ENCODE results near the gene CST6. TPM values are rescaled to one million over a fixed set of nuclear protein-coding genes. Genes with fewer than 3 reads are reported as not detected.

Gene CST6
- polyA plus RNA-seq, 3 donors = 0.41 TPM; not detected in 2

DNA sequence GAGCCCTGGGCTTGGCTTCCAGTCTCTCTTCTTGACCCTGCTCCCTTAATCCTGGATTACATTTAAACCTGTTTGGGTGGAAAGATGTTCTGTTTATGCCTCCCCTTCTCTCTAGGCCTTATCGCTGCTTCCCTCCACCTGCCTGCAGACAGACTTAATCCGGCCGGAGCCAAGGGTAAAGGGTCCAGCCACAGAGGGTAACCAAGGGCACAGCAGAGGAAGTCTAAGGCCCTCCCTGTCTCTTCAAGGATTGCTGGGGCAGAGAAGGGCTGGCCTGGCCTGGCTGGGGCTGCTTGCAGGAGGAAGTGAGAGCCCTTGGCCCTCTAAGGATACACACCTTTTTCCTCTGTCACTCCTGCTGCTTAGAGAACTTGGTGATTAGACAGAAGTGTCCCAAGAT is 35.1 kb downstream of the CST6 start:
- H3K9ac ChIP-seq (ENCODE audit: insufficient read depth, low read length, poor library complexity, severe bottlenecking) = no peak overlapping the region
- Mint-ChIP-seq H3K4me3 (no peak overlapping the region), H3K27me3 (ENCODE audit: low read depth in 3 of 3) (peaks cover 18 to 35% (median 27%) of the 10 kb centered on the region in 3 donors), H3K9me3 (peaks cover 0 to 8% (median 0%) of the 10 kb centered on the region in 7 donors), H3K36me3 (peaks cover 0 to 6% of the 10 kb centered on the region in 2 donors), H3K4me1 (peaks cover 18% of the 10 kb centered on the region), H3K27ac (no peak overlapping the region)
- peaks cover 8 to 12% of the 10 kb centered on the region in 2 donors for H3K4me1 ChIP-seq (ENCODE audit: control insufficient read depth in 1 of 2, insufficient read depth in 2 of 2, low read length in 2 of 2)
- TF ChIP-seq, protein P1, sequence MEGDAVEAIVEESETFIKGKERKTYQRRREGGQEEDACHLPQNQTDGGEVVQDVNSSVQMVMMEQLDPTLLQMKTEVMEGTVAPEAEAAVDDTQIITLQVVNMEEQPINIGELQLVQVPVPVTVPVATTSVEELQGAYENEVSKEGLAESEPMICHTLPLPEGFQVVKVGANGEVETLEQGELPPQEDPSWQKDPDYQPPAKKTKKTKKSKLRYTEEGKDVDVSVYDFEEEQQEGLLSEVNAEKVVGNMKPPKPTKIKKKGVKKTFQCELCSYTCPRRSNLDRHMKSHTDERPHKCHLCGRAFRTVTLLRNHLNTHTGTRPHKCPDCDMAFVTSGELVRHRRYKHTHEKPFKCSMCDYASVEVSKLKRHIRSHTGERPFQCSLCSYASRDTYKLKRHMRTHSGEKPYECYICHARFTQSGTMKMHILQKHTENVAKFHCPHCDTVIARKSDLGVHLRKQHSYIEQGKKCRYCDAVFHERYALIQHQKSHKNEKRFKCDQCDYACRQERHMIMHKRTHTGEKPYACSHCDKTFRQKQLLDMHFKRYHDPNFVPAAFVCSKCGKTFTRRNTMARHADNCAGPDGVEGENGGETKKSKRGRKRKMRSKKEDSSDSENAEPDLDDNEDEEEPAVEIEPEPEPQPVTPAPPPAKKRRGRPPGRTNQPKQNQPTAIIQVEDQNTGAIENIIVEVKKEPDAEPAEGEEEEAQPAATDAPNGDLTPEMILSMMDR (IDR thresholded peaks at IDR 0.05) = no peak
- no peak overlapping the region for H3K4me2 ChIP-seq (replicated peaks; ENCODE audit: extremely low read depth, low read length, poor library complexity, severe bottlenecking)
- H3K79me2 ChIP-seq (ENCODE audit: insufficient read depth, low read length) = no peaks in the 10 kb centered on the region
- H3K4me3 ChIP-seq (replicated peaks in 1 of 3; ENCODE audit: low read depth in 2 of 3, low read length in 3 of 3) = no peak overlapping the region
- intact Hi-C loops (cut with micrococcal nuclease) = no loop called here
- DNase-seq = no peak
- peaks cover 2 to 19% of the 10 kb centered on the region in 2 donors for H3K27me3 ChIP-seq (ENCODE audit: control insufficient read depth in 2 of 2, insufficient read depth in 2 of 2, low read length in 2 of 2)
- WGBS (ENCODE audit: insufficient coverage) = 83% methylated on average over 2 of the region's 3 CpGs
- no peaks in the 10 kb centered on the region for H3K9me3 ChIP-seq (replicated peaks in 1 of 2; ENCODE audit: control insufficient read depth in 1 of 2, insufficient read depth in 1 of 2, low read length in 2 of 2)
- H3K36me3 ChIP-seq (replicated peaks in 1 of 2; ENCODE audit: control insufficient read depth in 1 of 2, insufficient read depth in 2 of 2, low read length in 2 of 2) = no peaks in the 10 kb centered on the region
- no peaks in the 10 kb centered on the region for H4K20me1 ChIP-seq (ENCODE audit: insufficient read depth, low read length)
- H2AFZ ChIP-seq (ENCODE audit: insufficient read depth, low read depth, low read length, poor library complexity, severe bottlenecking) = no peak overlapping the region
- H3K27ac ChIP-seq (ENCODE audit: low read depth in 1 of 2, low read length in 2 of 2) = no peak overlapping the region

DNA sequence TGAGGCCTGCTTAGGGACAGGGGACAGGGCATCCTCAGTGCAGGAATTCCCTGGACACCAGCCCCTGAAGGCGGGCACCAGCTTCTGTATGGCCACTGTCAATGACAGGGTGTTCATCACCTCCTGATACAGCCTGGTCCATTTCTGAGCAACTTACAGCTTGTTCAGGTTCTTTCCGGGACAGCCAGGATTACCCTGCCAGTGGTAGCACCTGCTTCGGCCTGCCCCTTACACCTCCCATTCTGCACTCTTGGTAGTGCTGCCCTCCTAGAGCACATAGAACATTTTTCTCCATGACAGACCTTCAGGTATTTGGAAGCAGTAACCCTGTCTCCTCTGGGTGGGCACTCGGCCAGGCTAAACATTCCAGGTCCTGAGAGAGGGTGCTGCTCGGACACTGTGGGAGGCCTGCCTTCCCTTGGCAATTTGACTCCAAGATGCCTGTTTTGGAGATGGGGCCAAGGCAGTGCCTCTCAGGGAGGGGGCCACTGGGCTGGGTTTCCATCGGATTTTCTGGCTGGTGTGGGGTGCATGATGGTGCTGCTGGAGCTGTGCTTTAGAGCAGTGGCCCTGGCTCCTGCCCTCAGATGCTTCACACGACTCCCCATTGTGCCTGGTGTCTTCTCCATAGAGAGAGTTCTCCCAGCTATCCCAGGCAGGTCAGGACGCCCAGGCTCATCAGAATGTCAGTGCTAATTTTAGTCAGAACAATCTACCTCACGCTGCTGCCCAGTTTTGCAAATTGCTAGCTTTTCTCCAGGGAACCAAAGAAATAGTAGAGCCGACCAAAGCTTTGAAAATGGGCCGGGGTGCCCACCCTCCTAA is 35.9 kb downstream of the CST6 start:
- H3K4me2 ChIP-seq (replicated peaks; ENCODE audit: extremely low read depth, low read length, poor library complexity, severe bottlenecking) = no peak overlapping the region
- H3K36me3 ChIP-seq (replicated peaks in 1 of 2; ENCODE audit: control insufficient read depth in 1 of 2, insufficient read depth in 2 of 2, low read length in 2 of 2) = no peaks in the 10 kb centered on the region
- H3K4me3 ChIP-seq (replicated peaks in 1 of 3; ENCODE audit: low read depth in 2 of 3, low read length in 3 of 3) = no peak overlapping the region
- TF ChIP-seq, protein P1 (IDR thresholded peaks at IDR 0.05) = no peak
- peaks cover 9 to 16% of the 10 kb centered on the region in 2 donors for H3K4me1 ChIP-seq (ENCODE audit: control insufficient read depth in 1 of 2, insufficient read depth in 2 of 2, low read length in 2 of 2)
- H2AFZ ChIP-seq (ENCODE audit: insufficient read depth, low read depth, low read length, poor library complexity, severe bottlenecking) = no peak overlapping the region
- peaks cover 0 to 4% (median 0%) of the 10 kb centered on the region in 7 donors for H3K9me3 Mint-ChIP-seq
- no peak overlapping the region for H3K27ac ChIP-seq (ENCODE audit: low read depth in 1 of 2, low read length in 2 of 2)
- peak overlapping the region in 1 of 7 donors; percentile 21 for H3K27ac Mint-ChIP-seq
- WGBS (ENCODE audit: insufficient coverage) = 95% methylated on average over 9 of the region's 11 CpGs
- peaks cover 18 to 34% (median 27%) of the 10 kb centered on the region in 3 donors for H3K27me3 Mint-ChIP-seq (ENCODE audit: low read depth in 3 of 3)
- H3K4me3 Mint-ChIP-seq = peak overlapping the region in 1 of 2 donors; percentile 19
- H3K79me2 ChIP-seq (ENCODE audit: insufficient read depth, low read length) = peaks cover 6% of the 10 kb centered on the region
- intact Hi-C loops (cut with micrococcal nuclease) = no loop called here
- no peak for DNase-seq
- peaks cover 2 to 19% of the 10 kb centered on the region in 2 donors for H3K27me3 ChIP-seq (ENCODE audit: control insufficient read depth in 2 of 2, insufficient read depth in 2 of 2, low read length in 2 of 2)
- H3K4me1 Mint-ChIP-seq = peaks cover 19% of the 10 kb centered on the region
- peaks cover 0 to 6% of the 10 kb centered on the region in 2 donors for H3K36me3 Mint-ChIP-seq
- no peak overlapping the region for H3K9ac ChIP-seq (ENCODE audit: insufficient read depth, low read length, poor library complexity, severe bottlenecking)
- no peaks in the 10 kb centered on the region for H3K9me3 ChIP-seq (replicated peaks in 1 of 2; ENCODE audit: control insufficient read depth in 1 of 2, insufficient read depth in 1 of 2, low read length in 2 of 2)
- H4K20me1 ChIP-seq (ENCODE audit: insufficient read depth, low read length) = no peaks in the 10 kb centered on the region
